Bone marrow (tissue), 2 donors: ENCODE results near the gene NR1D2.
"Not testable (repeated sequence)": the region's sequence is repeated elsewhere in the genome, so short reads cannot be mapped to it uniquely, and the experiment has no call there.

Experiments
- DNase-seq, 2 donors: peaks; one replicate each; lab custom pipeline; 2025; lab: John Stamatoyannopoulos, UW

Gene NR1D2

DNA sequence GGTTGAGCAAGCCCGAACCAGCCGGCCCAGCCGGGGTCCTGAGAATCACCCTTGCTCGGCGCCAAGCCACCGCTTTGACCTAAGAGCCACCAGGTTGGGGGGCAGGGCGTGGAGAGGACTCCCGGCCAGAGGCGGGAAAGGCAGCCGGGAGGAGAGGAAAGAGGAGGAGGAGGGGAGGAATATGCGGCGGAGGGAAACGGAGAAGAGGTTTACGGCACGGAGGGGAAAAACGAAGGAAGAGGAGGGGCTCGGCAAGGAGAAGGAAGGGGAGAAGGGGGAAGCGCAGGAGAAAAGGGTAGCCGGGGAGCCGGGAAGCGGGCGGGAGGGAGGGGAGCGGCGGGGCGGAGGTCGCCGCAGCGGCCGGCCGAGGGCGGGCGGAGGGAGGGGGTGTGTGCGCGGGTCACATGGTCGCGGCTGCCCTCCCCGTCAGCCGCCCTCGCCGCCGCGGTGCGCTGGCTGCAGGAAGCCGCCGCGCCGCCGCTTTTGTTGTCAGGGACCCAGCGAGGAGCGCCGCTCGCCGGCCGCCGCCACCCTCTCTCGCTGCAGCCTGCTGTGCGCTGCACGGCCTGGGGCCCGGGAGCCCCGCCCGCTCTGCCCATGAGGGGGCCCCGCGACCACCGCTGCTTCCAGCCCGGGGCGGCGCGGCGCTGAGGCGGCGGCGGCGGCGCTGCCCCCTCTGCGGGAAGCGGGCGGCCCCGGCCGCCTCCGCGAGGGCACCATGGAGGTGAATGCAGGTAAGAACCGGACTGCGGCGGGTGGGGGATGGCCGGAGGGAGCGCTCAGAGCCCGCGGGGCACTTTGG, at the start of gene NR1D2:
Gene NR1D2 (plus strand): TSS at position 426 of the 802 bp plus-strand sequence. CDS start 293 bp downstream, at position 719.
- DNase-seq = peak; percentile 9 to 56

DNA sequence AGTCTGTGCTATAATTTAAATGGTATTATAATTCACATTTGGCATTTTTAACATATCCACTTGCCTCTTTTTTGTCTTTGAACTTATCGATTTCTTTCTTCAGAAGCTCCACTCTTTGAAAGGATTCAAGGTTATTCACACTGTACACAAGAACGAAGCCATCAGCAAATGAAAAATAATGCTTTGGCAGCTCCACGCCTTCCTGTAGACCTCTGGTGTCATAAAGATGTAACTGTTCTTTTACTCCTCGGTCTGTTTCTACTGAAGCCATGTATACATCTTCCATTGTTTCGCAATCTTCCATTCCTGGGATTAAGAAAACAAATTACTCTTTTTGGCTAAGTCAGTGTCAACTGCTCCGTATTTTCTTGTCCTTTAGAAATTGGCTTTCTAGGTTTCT, 44.3 kb upstream of the NR1D2 start:
- DNase-seq = no peak

DNA sequence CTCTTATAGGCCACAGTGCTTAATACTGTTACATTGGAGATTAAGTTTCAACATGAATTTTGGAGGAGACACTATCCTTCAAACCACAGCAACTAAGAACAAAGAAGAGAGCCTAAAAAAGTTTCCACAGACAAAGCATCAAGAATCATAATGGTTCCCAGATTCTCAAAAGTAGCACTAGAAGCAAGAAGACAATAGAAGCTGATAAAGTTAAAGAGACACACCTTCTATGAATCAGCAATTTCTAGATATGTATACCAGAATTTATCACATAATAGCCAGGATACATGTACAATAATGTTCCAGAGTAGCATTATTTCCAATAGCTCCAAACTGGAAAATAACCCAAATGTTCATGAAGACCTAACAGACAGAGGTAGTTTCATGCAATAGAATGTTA, 40.5 kb upstream of the NR1D2 start:
- DNase-seq = no peak

DNA sequence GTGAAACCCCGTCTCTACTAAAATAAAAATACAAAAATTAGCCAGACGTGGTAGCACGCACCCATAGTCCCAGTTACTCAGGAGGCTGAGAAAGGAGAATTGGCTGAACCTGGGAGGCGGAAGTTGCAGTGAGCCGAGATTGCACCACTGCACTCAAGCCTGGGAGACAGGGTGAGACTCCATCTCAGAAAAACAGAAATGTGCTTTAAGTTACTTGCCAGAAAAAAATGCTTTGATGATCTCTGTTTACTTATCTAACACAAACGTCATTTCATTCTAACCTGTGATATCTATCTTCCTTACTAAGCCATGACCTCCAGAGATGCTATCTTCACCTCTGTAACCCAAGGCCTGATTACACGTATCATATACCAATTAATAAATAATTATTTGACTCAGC, 35.7 kb upstream of the NR1D2 start:
- no peak for DNase-seq

DNA sequence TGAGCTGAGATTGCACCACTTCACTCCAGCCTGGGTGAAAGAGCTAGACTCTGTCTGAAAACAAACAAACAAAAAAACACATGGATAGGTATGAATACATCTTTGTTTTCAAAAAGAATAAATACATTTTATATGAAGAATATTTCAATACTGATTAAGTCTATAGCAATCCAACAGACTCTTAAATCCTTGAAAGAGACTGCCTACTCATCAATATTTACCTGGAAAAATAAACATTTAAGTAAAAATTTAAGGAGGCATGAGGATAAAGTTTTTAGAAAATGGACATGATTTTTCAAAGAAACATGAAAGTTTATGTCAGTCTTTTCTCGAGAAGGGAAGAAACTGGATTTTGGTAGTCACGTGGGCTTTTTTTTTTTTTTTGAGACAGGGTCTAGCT, 33.7 kb upstream of the NR1D2 start:
- no peak for DNase-seq

DNA sequence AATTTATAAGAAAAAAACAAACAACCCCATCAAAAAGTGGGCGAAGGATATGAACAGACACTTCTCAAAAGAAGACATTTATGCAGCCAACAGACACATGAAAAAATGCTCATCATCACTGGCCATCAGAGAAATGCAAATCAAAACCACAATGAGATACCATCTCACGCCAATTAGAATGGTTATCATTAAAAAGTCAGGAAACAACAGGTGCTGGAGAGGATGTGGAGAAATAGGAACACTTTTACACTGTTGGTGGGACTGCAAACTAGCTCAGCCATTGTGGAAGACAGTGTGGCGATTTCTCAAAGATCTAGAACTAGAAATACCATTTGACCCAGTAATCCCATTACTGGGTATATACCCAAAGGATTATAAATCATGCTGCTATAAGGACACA, 32.8 kb upstream of the NR1D2 start:
- not testable (repeated sequence) for DNase-seq

DNA sequence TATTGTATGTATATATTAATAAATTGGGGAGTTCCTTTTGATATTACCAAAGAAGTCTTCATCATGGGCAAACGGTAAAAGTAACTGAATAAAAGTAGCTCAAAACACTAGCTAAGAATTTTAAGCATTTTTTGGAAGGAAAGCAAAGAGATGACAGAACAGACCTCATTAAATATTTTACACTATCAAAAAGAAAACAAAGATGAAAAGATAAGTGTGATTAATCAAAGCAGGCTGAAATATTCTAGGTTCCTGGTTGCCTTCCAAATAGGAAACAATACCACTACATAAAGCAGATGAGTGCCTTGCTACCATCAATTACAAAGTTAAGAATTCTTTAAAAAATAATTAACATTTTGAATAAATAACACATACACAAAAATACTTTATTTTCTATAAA, 31.9 kb upstream of the NR1D2 start:
- no peak for DNase-seq

DNA sequence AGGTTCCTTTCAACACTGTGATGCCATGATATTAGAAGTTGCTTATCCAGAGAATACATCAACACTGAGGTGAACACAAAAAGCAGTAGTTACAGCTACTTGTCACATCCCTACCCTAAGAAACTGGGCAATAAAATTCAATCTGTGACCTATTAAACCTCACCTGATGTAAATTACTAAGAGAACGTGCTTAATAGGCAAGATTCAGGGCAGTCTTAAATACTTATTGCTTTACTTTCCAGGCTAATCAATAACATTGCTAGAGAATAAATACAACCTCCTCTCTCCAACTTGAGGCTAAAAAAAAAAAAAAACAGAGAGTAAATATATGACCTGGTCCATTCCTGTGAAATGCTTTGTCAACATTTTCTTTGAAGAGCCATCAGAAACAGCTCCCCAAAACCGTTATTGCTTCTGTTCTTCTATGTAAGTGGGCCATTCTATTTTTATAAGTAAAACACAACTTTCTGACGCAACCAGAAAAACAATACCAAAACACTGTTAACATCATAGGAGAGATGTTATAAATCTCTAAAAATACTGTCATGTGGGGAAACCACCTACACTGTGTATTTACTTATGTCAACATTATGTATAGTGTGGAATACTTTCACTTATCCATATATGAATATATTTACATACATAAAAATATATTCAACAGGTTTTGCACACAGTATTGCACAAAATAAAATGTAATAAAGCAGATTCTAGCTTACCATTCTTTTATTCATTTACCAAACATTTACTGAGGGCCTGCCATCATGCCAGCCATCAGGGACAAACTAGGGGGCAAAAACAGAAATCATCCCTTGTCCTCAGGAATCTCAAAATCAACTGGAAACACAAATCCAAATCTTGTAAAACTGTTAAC, 31.0 kb upstream of the NR1D2 start:
- DNase-seq = no peak

DNA sequence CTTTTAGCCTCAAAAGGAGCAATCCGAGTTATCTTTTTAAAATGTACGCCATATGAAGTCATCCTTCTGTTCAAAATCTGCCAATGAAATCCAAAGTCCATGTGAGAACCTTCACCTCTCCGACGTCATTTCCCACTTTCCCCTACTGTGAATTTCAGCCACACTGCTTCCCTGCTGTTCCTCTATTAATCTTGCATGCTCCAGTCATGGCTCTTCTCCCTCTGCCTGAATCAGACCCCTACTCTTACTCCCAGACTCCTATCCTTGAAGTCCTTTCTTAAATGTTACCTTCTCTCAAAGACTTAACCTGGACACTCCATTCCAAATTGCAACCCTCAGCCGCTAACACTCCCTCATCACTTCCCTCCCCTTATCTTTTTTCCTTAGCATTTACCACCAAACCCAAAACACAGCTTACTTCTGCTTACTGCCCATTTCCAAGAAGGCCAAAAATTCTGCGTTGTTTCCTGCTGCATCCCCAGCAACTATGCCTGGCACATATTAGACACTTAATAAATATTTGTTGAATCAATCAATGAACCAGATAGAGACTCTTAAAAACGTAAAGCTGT, 29.5 kb upstream of the NR1D2 start:
- DNase-seq = no peak

DNA sequence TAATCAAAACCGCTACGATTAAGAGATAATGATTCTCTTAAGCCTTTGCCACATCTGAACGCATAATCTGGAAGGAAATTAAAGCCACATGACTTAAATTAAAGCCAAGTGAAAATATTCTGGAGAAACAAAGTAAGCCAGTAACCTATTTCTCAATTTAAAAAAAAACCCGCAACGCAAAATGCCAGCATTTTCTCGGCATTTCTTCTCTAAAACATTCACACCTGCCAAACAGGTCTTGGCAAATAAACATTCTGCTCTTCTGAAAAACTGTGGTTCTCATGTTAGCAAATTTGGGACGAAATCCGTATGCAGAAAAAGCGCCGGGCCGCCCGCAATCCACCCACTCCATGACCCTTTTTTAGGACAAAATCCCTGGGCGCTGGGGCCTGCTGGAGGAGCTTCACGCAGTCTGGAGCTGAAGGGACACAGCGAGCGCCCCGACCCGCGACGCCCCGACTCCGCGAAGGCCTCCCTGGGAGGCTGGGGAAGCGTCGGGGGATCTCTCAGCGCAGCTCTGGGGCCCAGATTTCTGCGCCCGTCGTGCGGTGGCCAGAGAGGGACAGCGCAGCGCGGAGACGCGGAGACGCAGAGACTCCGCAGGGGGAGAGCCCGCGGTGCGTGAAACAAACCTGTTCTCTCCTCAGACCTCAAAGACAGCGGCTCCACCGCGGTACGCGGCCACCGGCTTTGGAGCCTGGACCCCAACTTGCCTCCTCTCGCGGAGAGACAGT, 28.8 kb upstream of the NR1D2 start:
- DNase-seq = no peak

DNA sequence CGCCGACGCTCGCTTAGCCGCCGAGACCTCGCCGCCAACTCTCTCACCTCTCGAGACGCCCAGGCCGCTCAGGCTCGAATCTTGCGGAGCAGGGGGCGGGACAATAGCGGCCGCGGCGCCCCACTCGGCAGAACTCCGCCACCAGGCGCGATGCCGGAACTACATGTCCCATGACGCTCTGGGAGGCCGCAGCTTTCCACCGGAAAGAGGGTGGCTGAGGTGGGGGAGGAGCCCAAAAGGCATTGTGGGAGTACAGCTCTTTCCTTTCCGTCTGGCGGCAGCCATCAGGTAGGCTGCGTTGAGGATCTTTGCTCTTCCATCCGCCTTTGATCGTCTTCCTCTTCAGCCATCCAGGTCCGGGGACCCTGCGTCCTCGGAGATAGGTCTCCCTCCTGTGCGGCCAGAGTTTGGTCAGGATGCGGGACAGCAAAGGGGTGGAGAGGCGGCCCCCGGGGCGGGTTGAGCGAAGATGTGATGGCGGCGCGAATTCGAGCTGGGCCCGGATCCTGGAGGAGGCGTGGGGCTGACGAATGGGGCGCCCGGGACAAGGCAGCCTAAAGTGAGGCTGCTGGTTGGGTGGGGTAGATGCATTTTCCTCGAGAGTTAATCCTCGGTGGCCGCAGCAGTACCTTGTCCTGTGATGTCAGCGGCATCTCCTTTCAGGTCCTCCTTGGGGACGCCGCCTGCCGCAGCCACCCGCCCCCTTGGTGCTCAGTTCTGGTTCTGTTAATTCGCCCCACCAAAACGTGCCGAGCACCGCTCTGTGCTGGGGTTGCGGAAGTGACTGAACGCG, 28.0 kb upstream of the NR1D2 start, which contains the start of the genes NKIRAS1 and RPL15:
Gene NKIRAS1 (minus strand): TSS at position 105 of the 793 bp plus-strand sequence. CDS start 6,086 bp downstream, outside the sequence.
Gene RPL15 (plus strand): TSS at position 247 of the 793 bp plus-strand sequence. CDS start 728 bp downstream, outside the sequence.
- peak; percentile 79 to 97 for DNase-seq

DNA sequence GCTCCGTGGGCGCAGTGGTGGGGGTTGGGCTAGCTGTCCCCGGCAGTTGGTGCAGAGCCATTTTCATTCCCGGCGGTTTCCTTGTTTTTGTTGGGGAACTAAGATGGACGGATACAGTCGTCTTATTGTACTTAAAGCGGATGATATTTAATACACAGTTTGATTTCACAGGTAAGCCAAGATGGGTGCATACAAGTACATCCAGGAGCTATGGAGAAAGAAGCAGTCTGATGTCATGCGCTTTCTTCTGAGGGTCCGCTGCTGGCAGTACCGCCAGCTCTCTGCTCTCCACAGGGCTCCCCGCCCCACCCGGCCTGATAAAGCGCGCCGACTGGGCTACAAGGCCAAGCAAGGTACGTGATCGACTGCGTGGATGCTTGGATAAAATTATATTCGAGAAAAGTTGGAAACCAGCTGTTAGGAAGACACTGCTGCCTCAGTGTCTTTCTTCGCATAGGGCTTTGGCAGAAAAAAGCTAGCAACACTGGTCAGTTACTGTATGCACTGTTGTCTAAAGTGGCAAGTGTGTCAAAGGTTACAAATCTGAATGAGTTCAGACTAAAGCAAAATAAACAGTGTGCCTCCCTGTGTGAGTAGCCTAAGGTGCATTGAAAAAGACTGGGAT, 27.3 kb upstream of the NR1D2 start:
- peak in 1 of 2 donors; percentile 53 for DNase-seq

DNA sequence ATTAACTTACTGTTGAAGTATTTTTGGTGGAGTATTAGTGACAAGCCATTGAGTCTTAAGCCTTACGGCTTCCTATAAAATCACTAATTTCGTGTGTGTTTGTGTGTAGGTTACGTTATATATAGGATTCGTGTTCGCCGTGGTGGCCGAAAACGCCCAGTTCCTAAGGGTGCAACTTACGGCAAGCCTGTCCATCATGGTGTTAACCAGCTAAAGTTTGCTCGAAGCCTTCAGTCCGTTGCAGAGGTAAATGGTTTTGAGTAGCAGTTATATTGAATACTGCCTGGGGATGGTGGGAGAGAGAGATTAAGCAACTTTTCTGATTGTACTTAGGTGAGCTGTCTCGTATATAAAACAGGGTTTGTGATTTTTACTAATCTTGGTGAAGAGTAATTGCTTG, 26.8 kb upstream of the NR1D2 start:
- not testable (repeated sequence) for DNase-seq

DNA sequence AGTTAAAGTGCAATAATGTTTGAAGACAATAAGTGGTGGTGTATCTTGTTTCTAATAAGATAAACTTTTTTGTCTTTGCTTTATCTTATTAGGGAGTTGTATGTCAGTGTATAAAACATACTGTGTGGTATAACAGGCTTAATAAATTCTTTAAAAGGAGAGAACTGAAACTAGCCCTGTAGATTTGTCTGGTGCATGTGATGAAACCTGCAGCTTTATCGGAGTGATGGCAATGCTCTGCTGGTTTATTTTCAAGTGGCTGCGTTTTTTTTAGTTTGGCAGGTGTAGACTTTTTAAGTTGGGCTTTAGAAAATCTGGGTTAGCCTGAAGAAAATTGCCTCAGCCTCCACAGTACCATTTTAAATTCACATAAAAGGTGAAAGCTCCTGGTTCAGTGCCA, 25.5 kb upstream of the NR1D2 start:
- DNase-seq = no peak

DNA sequence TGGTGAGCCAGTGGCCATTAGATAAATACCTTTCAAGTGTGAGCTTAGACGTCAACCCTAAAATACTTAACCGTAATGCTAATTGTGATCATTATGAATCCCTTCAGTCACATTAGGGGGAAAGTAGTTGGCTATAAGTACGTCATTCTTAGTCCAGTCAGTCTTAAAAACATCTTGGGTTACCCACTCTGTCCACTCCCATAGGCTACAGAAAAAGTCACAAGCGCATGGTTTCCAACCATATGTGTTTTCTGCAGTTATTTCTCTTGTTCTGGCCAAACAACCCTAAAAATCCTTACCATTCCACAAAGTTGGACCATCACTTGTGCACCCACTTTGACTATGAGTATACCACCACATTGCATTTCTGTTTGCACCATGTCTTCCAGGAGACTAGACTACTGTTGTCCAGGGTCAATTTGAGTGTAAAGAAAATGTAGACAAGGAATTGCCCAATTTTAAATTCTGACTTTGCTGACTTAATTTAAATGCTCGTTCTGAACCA, 24.9 kb upstream of the NR1D2 start:
- no peak for DNase-seq

DNA sequence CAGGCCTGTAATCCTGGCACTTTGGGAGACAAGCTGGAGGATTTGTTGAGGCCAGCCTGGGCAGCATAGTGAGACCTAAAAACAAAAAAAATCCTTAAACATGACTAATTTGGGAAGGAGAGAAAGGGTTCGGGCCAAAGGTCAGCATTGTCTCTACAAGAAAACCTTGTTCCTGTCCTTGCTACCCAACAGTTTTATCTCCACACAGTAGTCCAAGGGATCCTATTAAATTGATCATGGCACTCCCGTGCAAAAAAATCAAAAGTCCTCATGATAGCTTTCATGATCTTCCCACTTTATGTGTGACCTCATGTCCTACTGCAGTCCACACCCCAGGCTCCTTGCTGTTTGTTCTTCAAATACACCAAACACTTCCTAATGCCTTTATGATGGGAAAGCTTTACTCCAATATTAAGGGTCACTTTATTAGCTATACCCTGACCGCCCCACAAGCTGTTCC, 24.0 kb upstream of the NR1D2 start:
- DNase-seq = no peak

DNA sequence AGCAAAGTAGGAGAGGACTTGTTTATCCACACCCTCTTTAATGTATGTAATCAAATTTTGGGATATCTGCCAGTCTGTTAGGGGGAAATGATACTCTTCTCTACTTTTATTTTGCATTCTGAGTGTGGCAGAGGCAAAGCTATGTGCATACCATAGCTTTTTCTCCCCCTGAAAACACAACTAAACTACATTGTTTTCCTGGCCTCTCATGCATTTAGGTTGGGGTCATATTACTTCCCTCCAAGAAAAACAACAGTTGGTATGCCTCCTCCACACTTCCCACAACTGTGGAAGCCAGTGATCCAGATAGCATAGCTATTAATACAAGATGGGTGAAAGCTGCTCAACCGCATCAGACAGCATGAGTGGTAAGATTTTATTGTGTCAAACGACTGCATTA, 21.3 kb upstream of the NR1D2 start:
- DNase-seq = no peak

DNA sequence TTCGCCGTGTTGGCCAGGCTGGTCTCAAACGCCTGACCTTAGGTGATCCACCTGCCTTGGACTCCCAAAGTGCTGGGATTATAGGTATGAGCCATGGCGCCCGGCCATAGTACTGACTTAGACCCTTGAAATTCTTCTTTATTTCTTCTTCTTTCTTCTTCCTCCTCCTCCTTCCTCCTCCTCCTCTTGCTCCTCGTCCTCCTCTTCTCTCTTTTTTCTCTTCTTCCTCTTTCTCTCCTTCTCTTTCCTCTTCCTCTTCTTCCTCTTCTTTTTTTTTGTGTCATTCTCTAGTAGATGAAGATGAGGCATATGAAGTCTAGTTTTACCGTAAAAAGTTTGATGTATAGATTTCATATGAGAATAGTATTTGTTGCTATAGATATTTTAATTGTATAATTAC, 18.8 kb upstream of the NR1D2 start:
- DNase-seq = no peak

DNA sequence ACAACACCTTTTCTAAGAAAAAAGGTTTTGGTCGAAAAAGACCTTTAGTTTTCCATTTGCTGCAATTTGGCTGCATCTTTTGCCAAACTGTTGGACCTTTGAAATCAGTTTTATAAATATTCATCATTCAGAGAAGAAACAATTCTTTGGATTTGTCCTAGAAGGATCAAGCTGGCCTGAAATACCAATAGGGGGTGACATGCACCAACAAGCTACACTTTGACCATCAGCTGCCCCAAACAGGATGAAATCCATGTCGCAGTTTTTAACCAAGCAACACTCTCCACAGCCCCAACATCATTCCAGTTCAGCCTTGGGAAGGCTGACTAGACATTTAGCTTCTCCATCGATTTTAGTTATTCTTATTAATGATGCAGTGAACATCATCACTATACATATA, 18.4 kb upstream of the NR1D2 start:
- DNase-seq = no peak

DNA sequence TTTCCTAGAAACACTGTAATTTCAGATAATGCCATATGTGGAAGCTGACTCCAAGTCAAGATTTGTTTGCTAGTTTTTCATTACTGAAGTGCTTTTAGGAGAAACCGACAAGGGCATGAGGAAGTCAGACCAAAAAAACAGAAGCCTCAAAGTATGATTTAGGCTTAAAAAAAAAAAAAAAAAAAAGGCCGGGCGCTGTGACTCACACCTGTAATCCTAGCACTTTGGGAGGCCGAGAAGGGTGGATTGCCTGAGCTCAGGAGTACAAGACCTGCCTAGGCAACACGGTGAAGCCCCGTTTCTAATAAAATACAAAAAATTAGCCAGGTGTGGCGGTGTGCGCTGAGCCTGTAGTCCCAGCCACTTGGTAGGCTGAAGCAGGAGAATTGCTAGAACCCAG, 16.6 kb upstream of the NR1D2 start:
- DNase-seq = peak in 1 of 2 donors; percentile 41
